CD14-positive monocyte (primary cell): ENCODE results near the gene WWOX. TPM values are rescaled to one million over a fixed set of nuclear protein-coding genes. Genes with fewer than 3 reads are reported as not detected.
A peak's percentile ranks its signal among the peaks of the same experiment; 100 is the strongest.

ENCODE experiments used
- DNase-seq, 3 donors: peaks; one replicate each; pipeline ENCODE4 v3.0.0-alpha.2; 2011 to 2022
- H2AFZ ChIP-seq: 2 replicates; pipeline ENCODE4 v1.6.0; 2012; ENCODE audit warnings: mild to moderate bottlenecking, low read depth, low read length, inconsistent platforms; ENCODE audit not compliant: insufficient read depth, poor library complexity, severe bottlenecking
- H3K27ac ChIP-seq, 2 donors: 1 replicate in 1 of 2; 2 replicates in 1 of 2; pipeline ENCODE4 v1.5.1; 2012 to 2013; ENCODE audit warnings: low read length in 2 of 2, control low read depth in 1 of 2, inconsistent platforms in 1 of 2, low read depth in 1 of 2, mild to moderate bottlenecking in 1 of 2
- H3K27me3 ChIP-seq, 2 donors: one replicate each; pipeline versions ENCODE4 v1.6.0 to v1.6.1; 2011 to 2013; ENCODE audit warnings: low read length in 2 of 2; ENCODE audit not compliant: control insufficient read depth in 2 of 2, insufficient read depth in 2 of 2
- H3K36me3 ChIP-seq, 2 donors: replicated peaks in 1 of 2; 1 replicate in 1 of 2; 2 replicates in 1 of 2; pipeline versions ENCODE4 v1.5.1 to v1.6.1; 2012 to 2013; ENCODE audit warnings: low read length in 2 of 2, control low read depth in 1 of 2, inconsistent platforms in 1 of 2, mild to moderate bottlenecking in 1 of 2; ENCODE audit not compliant: insufficient read depth in 2 of 2, control insufficient read depth in 1 of 2
- H3K4me1 ChIP-seq, 2 donors: 1 replicate in 1 of 2; 2 replicates in 1 of 2; pipeline versions ENCODE4 v1.5.1 to v1.6.1; 2012 to 2013; ENCODE audit warnings: low read length in 2 of 2, control low read depth in 1 of 2, inconsistent platforms in 1 of 2, mild to moderate bottlenecking in 1 of 2, moderate library complexity in 1 of 2; ENCODE audit not compliant: insufficient read depth in 2 of 2, control insufficient read depth in 1 of 2
- H3K4me2 ChIP-seq: replicated peaks from 2 replicates; pipeline ENCODE3; 2012; ENCODE audit warnings: low read length, moderate library complexity, mild to moderate bottlenecking; ENCODE audit not compliant: poor library complexity, severe bottlenecking; ENCODE audit errors: extremely low read depth
- H3K4me3 ChIP-seq, 3 experiments: fragments of 200-600 bp in 1 of 3; sonication (generic) in 1 of 3; replicated peaks in 1 of 3; 1 replicate in 2 of 3; 2 replicates in 1 of 3; pipeline ENCODE4 v1.5.1; 2011 to 2013; ENCODE audit warnings: low read length in 3 of 3, mild to moderate bottlenecking in 3 of 3, control low read depth in 2 of 3, low read depth in 2 of 3, inconsistent platforms in 1 of 3, moderate library complexity in 1 of 3
- H3K79me2 ChIP-seq: 2 replicates; pipeline ENCODE4 v1.6.0; 2012; ENCODE audit warnings: mild to moderate bottlenecking, control low read depth, inconsistent platforms, low read length, moderate library complexity; ENCODE audit not compliant: insufficient read depth
- H3K9ac ChIP-seq: 2 replicates; pipeline ENCODE4 v1.6.0; 2017; ENCODE audit warnings: low read length, mild to moderate bottlenecking; ENCODE audit not compliant: insufficient read depth, poor library complexity, severe bottlenecking
- H3K9me3 ChIP-seq, 2 donors: replicated peaks in 1 of 2; 1 replicate in 1 of 2; 2 replicates in 1 of 2; pipeline versions ENCODE4 v1.5.1 to v1.6.1; 2012 to 2013; ENCODE audit warnings: low read length in 2 of 2, control low read depth in 1 of 2; ENCODE audit not compliant: control insufficient read depth in 1 of 2, insufficient read depth in 1 of 2
- H4K20me1 ChIP-seq: 2 replicates; pipeline ENCODE4 v1.6.0; 2012; ENCODE audit warnings: mild to moderate bottlenecking, low read length, control low read depth, moderate library complexity; ENCODE audit not compliant: insufficient read depth
- H3K27ac Mint-ChIP-seq, 7 donors: one replicate each; pipeline ENCODE4 v1.8.0; 2020; ENCODE audit warnings: mild to moderate bottlenecking in 7 of 7, mixed read lengths in 7 of 7, moderate library complexity in 6 of 7, inconsistent platforms in 2 of 7
- H3K27me3 Mint-ChIP-seq, 3 donors: one replicate each; pipeline ENCODE4 v1.8.0; 2021 to 2022; ENCODE audit warnings: low read depth in 3 of 3, mild to moderate bottlenecking in 3 of 3, mixed read lengths in 3 of 3, moderate library complexity in 3 of 3, inconsistent platforms in 1 of 3
- H3K36me3 Mint-ChIP-seq, 2 donors: one replicate each; pipeline ENCODE4 v1.8.0; 2020; ENCODE audit warnings: mixed read lengths in 2 of 2, inconsistent platforms in 1 of 2, mild to moderate bottlenecking in 1 of 2
- H3K4me1 Mint-ChIP-seq: one replicate; pipeline ENCODE4 v1.8.0; 2020; ENCODE audit warnings: mild to moderate bottlenecking, mixed read lengths
- H3K4me3 Mint-ChIP-seq, 2 donors: one replicate each; pipeline ENCODE4 v1.8.0; 2020; ENCODE audit warnings: mild to moderate bottlenecking in 2 of 2, mixed read lengths in 2 of 2, moderate library complexity in 1 of 2
- H3K9me3 Mint-ChIP-seq, 7 donors: one replicate each; pipeline ENCODE4 v1.8.0; 2020 to 2022; ENCODE audit warnings: mixed read lengths in 7 of 7, mild to moderate bottlenecking in 6 of 7, moderate library complexity in 6 of 7, inconsistent platforms in 2 of 7
- WGBS: methylation state at CpG from one replicate; pipeline ENCODE4 v1.1.5; 2013; ENCODE audit warnings: missing lambda C conversion rate; ENCODE audit not compliant: insufficient coverage; 5-methylcytosine and 5-hydroxymethylcytosine counted together
- intact Hi-C, 2 donors: fragments of 100-400 bp; cut with micrococcal nuclease; formaldehyde crosslinking; loops; one replicate each; pipeline versions ENCODE4 v1.15.0 to v1.15.1; 2023
- polyA plus RNA-seq, 3 donors: library from polyadenylated mRNA; depleted of rRNA in 1 of 3; unstranded in 2 of 3; stranded (reverse) in 1 of 3; fragments of 300-500 nt in 2 of 3; fragments of >200 nt in 1 of 3; fragmentation: Illumina TruSeq in 2 of 3; gene quantifications; 1 replicate in 2 of 3; 2 replicates in 1 of 3; pipeline ENCODE4 v1.2.3, GENCODE V29; 2012 to 2021
- TF ChIP-seq, protein P1 (sequence below): fragments of 200-600 bp; IDR thresholded peaks from one replicate; pipeline ENCODE4 v1.8.0; 2022; ENCODE audit warnings: antibody characterized with exemption, mild to moderate bottlenecking

WWOX gene
- polyA plus RNA-seq, 3 donors: 4.0 to 7.0 (median 6.3) TPM

DNA sequence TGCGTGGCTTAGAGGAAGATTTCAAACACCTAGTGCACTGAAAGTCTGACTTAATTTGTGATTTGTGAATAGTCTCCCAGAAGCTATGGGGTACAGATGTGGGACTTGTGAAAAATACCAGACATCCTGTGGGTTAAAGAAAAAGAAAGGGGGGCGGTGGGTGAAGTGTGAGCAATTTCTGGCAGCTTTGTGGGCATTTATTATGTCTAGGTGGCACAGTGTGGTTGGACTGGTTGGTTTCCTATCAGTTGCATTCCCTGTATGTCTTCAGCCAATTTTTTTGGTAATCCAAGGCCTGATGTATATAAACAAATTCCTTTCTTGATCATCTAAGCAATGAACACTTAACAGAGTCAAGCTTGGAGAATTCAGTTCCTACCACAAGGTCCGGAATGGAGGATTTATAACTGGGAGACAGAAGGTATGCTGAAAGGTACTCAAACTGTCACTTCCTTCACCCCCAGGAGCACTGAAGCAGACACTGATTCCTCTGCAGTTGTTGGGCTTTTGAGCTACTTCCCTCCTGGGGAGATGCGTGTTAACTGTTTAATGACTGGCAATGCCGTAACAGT is 211.6 kb downstream of the WWOX start:
- DNase-seq: no peak
- intact Hi-C loops: no loop called here
- no peaks in the 10 kb centered on the region for H3K27me3 ChIP-seq
- H3K4me3 ChIP-seq: no peak overlapping the region
- H3K9ac ChIP-seq: no peak overlapping the region
- no peak overlapping the region for H2AFZ ChIP-seq
- H3K27ac ChIP-seq: no peak overlapping the region
- no peaks in the 10 kb centered on the region for H3K36me3 Mint-ChIP-seq
- TF ChIP-seq, protein P1, sequence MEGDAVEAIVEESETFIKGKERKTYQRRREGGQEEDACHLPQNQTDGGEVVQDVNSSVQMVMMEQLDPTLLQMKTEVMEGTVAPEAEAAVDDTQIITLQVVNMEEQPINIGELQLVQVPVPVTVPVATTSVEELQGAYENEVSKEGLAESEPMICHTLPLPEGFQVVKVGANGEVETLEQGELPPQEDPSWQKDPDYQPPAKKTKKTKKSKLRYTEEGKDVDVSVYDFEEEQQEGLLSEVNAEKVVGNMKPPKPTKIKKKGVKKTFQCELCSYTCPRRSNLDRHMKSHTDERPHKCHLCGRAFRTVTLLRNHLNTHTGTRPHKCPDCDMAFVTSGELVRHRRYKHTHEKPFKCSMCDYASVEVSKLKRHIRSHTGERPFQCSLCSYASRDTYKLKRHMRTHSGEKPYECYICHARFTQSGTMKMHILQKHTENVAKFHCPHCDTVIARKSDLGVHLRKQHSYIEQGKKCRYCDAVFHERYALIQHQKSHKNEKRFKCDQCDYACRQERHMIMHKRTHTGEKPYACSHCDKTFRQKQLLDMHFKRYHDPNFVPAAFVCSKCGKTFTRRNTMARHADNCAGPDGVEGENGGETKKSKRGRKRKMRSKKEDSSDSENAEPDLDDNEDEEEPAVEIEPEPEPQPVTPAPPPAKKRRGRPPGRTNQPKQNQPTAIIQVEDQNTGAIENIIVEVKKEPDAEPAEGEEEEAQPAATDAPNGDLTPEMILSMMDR: no peak
- H3K4me2 ChIP-seq: no peak overlapping the region
- no peaks in the 10 kb centered on the region for H4K20me1 ChIP-seq
- no peaks in the 10 kb centered on the region for H3K79me2 ChIP-seq
- H3K4me1 ChIP-seq: no peaks in the 10 kb centered on the region
- no peaks in the 10 kb centered on the region for H3K9me3 Mint-ChIP-seq
- WGBS: 0% methylated on average over 1 of the region's 5 CpGs
- no peaks in the 10 kb centered on the region for H3K4me1 Mint-ChIP-seq
- no peaks in the 10 kb centered on the region for H3K36me3 ChIP-seq
- no peak overlapping the region for H3K4me3 Mint-ChIP-seq
- no peaks in the 10 kb centered on the region for H3K9me3 ChIP-seq
- H3K27ac Mint-ChIP-seq: no peak overlapping the region
- peaks cover 0 to 2% (median 0%) of the 10 kb centered on the region in 3 donors for H3K27me3 Mint-ChIP-seq

DNA sequence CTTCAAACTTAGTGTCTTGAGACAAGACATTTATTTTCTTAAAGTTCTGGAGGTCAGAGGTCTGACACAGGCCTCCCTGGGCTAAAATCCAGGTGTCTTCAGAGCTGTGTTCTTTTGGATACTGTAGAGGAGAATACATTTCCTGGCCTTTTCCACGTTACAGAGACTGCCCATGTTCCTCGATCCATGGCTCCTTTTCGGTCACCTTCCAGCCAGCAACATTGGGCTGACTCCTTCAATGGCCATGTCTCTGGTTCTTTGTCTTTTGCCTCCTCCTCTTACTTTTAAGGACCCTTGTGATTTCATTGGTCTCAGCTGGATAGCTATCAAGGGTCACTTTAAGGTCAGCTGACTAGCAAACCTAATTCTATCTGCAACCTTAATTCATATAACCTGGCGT is 212.4 kb downstream of the WWOX start:
- H3K79me2 ChIP-seq: no peaks in the 10 kb centered on the region
- H3K9me3 Mint-ChIP-seq: no peaks in the 10 kb centered on the region
- H3K27me3 Mint-ChIP-seq: peaks cover 0 to 2% (median 0%) of the 10 kb centered on the region in 3 donors
- H3K27ac Mint-ChIP-seq: peak overlapping the region in 1 of 7 donors; percentile 60
- H3K9me3 ChIP-seq: no peaks in the 10 kb centered on the region
- H3K27me3 ChIP-seq: no peaks in the 10 kb centered on the region
- H2AFZ ChIP-seq: no peak overlapping the region
- H3K4me3 ChIP-seq: no peak overlapping the region
- no peak overlapping the region for H3K4me3 Mint-ChIP-seq
- intact Hi-C loops: no loop called here
- no peak overlapping the region for H3K4me2 ChIP-seq
- H3K4me1 Mint-ChIP-seq: no peaks in the 10 kb centered on the region
- H3K27ac ChIP-seq: no peak overlapping the region
- no peaks in the 10 kb centered on the region for H4K20me1 ChIP-seq
- H3K9ac ChIP-seq: no peak overlapping the region
- no peaks in the 10 kb centered on the region for H3K36me3 ChIP-seq
- no peak for DNase-seq
- TF ChIP-seq, protein P1: no peak
- H3K36me3 Mint-ChIP-seq: no peaks in the 10 kb centered on the region
- H3K4me1 ChIP-seq: no peaks in the 10 kb centered on the region
- 88% methylated on average over 3 of the region's 4 CpGs for WGBS
